Panc1 (cell line): ENCODE results near the gene MAP3K2. TPM values are rescaled to one million over a fixed set of nuclear protein-coding genes. Genes with fewer than 3 reads are reported as not detected.

Experiments used
- ATAC-seq: fragments of 200-7000 bp; cut with Tn5 transposase; 2 replicates; pipeline ENCODE4 v1.9.1; 2020; ENCODE audit warnings: mild to moderate bottlenecking, moderate library complexity
- BruUV-seq: library from RNA; stranded (reverse); fragments of 400-500 nt; replicated peaks from 2 replicates; lab custom pipeline; 2021; lab: Mats Ljungman, UMichigan
- CTCF ChIA-PET: fragments of 300-600 bp; sonication (Branson Sonifier 250); formaldehyde crosslinking; loops from one replicate; lab custom pipeline; 2022; ENCODE audit warnings: antibody characterized with exemption; lab: Charles Lee
- POLR2A ChIA-PET: fragments of 300-600 bp; sonication (Branson Sonifier 250); formaldehyde crosslinking; loops from one replicate; lab custom pipeline; 2022; ENCODE audit warnings: antibody characterized with exemption; lab: Charles Lee
- DNase-seq: peaks from one replicate; pipeline ENCODE4 v3.0.0-alpha.2; 2010; ENCODE audit warnings: low read depth, low spot score
- H3K27ac ChIP-seq: 2 replicates; pipeline ENCODE4 v1.5.1; 2011; ENCODE audit warnings: mild to moderate bottlenecking, low read length, inconsistent platforms
- H3K27me3 ChIP-seq: fragments of 200-500 bp; sonication (Bioruptor generic); 2 replicates; pipeline ENCODE4 v1.6.0; 2014; ENCODE audit warnings: low read length, inconsistent platforms; ENCODE audit not compliant: control insufficient read depth, insufficient read depth
- H3K36me3 ChIP-seq: fragments of 200-500 bp; sonication (Bioruptor generic); 2 replicates; pipeline ENCODE4 v1.5.1; 2014; ENCODE audit warnings: inconsistent platforms, mild to moderate bottlenecking, low read length, moderate library complexity; ENCODE audit not compliant: control insufficient read depth, insufficient read depth
- H3K4me1 ChIP-seq: 2 replicates; pipeline ENCODE4 v1.5.1; 2011; ENCODE audit warnings: inconsistent platforms, mild to moderate bottlenecking, low read length, moderate library complexity; ENCODE audit not compliant: control insufficient read depth, insufficient read depth
- H3K4me3 ChIP-seq, 2 experiments: 2 replicates each; pipeline ENCODE4 v1.5.1; 2011 to 2012; ENCODE audit warnings: low read depth in 2 of 2, low read length in 2 of 2, mild to moderate bottlenecking in 2 of 2, inconsistent platforms in 1 of 2, moderate library complexity in 1 of 2
- H3K9me3 ChIP-seq: fragments of 200-500 bp; sonication (Bioruptor generic); 2 replicates; pipeline ENCODE4 v1.5.1; 2014; ENCODE audit warnings: low read depth, mild to moderate bottlenecking, inconsistent platforms, low read length, moderate library complexity; ENCODE audit not compliant: control insufficient read depth, insufficient read depth
- CTCF ChIP-seq: fragments of 450-650 bp; IDR thresholded peaks from 2 replicates; pipeline ENCODE4 v1.5.1; 2017; ENCODE audit warnings: mild to moderate bottlenecking
- POLR2AphosphoS5 ChIP-seq: IDR thresholded peaks from 2 replicates; pipeline ENCODE4 v1.6.1; 2012; ENCODE audit warnings: mild to moderate bottlenecking, low read depth, low read length, moderate library complexity
- SIN3A ChIP-seq: IDR thresholded peaks from 2 replicates; pipeline ENCODE4 v1.6.1; 2012; ENCODE audit warnings: low read depth, mild to moderate bottlenecking, low read length, moderate library complexity, borderline replicate concordance; ENCODE audit not compliant: insufficient read depth
- TCF7L2 ChIP-seq: IDR thresholded peaks from 2 replicates; pipeline ENCODE4 v1.6.1; 2011; ENCODE audit warnings: mild to moderate bottlenecking, low read depth, low read length, inconsistent platforms
- in situ Hi-C: cut with HindIII; loops from 2 replicates; pipeline ENCODE4 v1.10.0; 2016; ENCODE audit warnings: low sequenced_read_pairs, low pct_unique_long_range_greater_than_20kb
- intact Hi-C: fragments of 100-400 bp; cut with micrococcal nuclease; formaldehyde crosslinking; loops from one replicate; pipeline ENCODE4 v1.10.0; 2022; ENCODE audit not compliant: unreplicated experiment
- total RNA-seq: library from RNA; stranded (reverse); gene quantifications from one replicate; pipeline ENCODE4 v1.2.1, GENCODE V29; 2021; ENCODE audit not compliant: unreplicated experiment
- TF ChIP-seq, protein P1 (sequence below), 2 experiments: IDR thresholded peaks; 2 replicates each; pipeline ENCODE4 v1.6.1; 2011 to 2012; ENCODE audit warnings: low read depth in 2 of 2, control low read depth in 1 of 2, low read length in 1 of 2, mild to moderate bottlenecking in 1 of 2, moderate library complexity in 1 of 2; ENCODE audit not compliant: insufficient read depth in 1 of 2

Gene MAP3K2
- total RNA-seq, 1 experiment from 2014 or later: 70.6 TPM

GRCh38 chr2:127283275-127283674 lies 104.5 kb downstream of the MAP3K2 start:
- in situ Hi-C loops: no loop called here
- no peak overlapping the region for H3K27ac ChIP-seq
- intact Hi-C loops: no loop called here
- H3K4me1 ChIP-seq: no peaks in the 10 kb centered on the region
- no peaks in the 10 kb centered on the region for H3K27me3 ChIP-seq
- no peak for DNase-seq
- ATAC-seq: no peak
- no TSS peak for BruUV-seq
- ChIA-PET CTCF (no interaction called here), POLR2A (interaction anchor here (0.8 kb wide), 1 partner anchor 233 kb away, joined by 8 read pairs; no protein-coding TSS in a partner anchor)
- H3K4me3 ChIP-seq: no peak overlapping the region
- H3K9me3 ChIP-seq: no peaks in the 10 kb centered on the region
- peaks cover 22% of the 10 kb centered on the region for H3K36me3 ChIP-seq
- TF ChIP-seq POLR2AphosphoS5: no peak
- TF ChIP-seq CTCF: no peak
- TF ChIP-seq SIN3A: no peak
- no peak for TF ChIP-seq TCF7L2
- TF ChIP-seq, protein P1, sequence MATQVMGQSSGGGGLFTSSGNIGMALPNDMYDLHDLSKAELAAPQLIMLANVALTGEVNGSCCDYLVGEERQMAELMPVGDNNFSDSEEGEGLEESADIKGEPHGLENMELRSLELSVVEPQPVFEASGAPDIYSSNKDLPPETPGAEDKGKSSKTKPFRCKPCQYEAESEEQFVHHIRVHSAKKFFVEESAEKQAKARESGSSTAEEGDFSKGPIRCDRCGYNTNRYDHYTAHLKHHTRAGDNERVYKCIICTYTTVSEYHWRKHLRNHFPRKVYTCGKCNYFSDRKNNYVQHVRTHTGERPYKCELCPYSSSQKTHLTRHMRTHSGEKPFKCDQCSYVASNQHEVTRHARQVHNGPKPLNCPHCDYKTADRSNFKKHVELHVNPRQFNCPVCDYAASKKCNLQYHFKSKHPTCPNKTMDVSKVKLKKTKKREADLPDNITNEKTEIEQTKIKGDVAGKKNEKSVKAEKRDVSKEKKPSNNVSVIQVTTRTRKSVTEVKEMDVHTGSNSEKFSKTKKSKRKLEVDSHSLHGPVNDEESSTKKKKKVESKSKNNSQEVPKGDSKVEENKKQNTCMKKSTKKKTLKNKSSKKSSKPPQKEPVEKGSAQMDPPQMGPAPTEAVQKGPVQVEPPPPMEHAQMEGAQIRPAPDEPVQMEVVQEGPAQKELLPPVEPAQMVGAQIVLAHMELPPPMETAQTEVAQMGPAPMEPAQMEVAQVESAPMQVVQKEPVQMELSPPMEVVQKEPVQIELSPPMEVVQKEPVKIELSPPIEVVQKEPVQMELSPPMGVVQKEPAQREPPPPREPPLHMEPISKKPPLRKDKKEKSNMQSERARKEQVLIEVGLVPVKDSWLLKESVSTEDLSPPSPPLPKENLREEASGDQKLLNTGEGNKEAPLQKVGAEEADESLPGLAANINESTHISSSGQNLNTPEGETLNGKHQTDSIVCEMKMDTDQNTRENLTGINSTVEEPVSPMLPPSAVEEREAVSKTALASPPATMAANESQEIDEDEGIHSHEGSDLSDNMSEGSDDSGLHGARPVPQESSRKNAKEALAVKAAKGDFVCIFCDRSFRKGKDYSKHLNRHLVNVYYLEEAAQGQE (IDR thresholded peaks at IDR 0.05; ENCODE audit: insufficient read depth in 1 of 2, low read depth in 2 of 2, low read length in 1 of 2): no peak

DNA sequence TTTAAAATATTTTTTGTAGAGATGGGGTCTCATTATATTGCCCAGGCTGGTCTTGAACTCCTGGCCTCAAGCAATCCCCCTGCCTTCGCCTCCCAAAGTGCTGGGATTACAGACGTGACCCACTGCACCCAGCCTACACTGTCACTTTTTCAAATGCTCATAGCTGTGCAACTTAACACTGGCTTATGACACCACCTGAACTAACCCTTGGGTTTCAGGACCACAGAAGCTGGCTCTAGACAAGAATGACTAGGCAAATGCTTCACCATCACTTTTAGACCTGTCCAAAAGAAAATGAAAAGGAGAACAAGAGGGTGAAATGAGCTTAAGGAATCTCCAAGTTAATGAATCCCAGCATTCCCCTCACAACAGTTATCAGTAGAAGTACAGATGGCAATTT lies 107.1 kb downstream of the MAP3K2 start:
- TF ChIP-seq, protein P1 (IDR thresholded peaks at IDR 0.05; ENCODE audit: insufficient read depth in 1 of 2, low read depth in 2 of 2, low read length in 1 of 2): no peak
- no peak for TF ChIP-seq SIN3A
- no peak for TF ChIP-seq TCF7L2
- TF ChIP-seq POLR2AphosphoS5: no peak
- TF ChIP-seq CTCF: no peak
- H3K9me3 ChIP-seq: no peaks in the 10 kb centered on the region
- CTCF ChIA-PET: no interaction called here
- no peak overlapping the region for H3K27ac ChIP-seq
- intact Hi-C loops (no loop called here), in situ Hi-C loops (no loop called here)
- H3K4me3 ChIP-seq: no peak overlapping the region
- POLR2A ChIA-PET: interaction anchor here (0.6 kb wide), 1 partner anchor 126 kb away, joined by 5 read pairs; no protein-coding TSS in a partner anchor
- H3K27me3 ChIP-seq: no peaks in the 10 kb centered on the region
- BruUV-seq: no TSS peak
- DNase-seq (no peak), ATAC-seq (no peak)
- H3K4me1 ChIP-seq: no peaks in the 10 kb centered on the region
- H3K36me3 ChIP-seq: peaks cover 28% of the 10 kb centered on the region
